HepG2 (cell line): ENCODE results near the gene DHRS4L2. TPM values are rescaled to one million over a fixed set of nuclear protein-coding genes. Genes with fewer than 3 reads are reported as not detected.

Source experiments
- BCL6 ChIP-seq: IDR thresholded peaks from 2 replicates; pipeline ENCODE4 v1.6.1; 2016; ENCODE audit warnings: missing genetic modification reagents, missing compliant biosample characterization
- BRD4 ChIP-seq: sonication (generic); formaldehyde crosslinking; IDR thresholded peaks from 2 replicates; pipeline ENCODE4 v1.4.0; 2020; ENCODE audit warnings: missing genetic modification reagents
- GTF2F1 ChIP-seq: fragments of 150-350 bp; IDR thresholded peaks from 2 replicates; pipeline ENCODE4 v1.6.1; 2014; ENCODE audit warnings: low read length
- MIER2 ChIP-seq: IDR thresholded peaks from 2 replicates; pipeline ENCODE4 v1.6.1; 2016; ENCODE audit warnings: missing biosample characterization, missing genetic modification reagents
- MTA1 ChIP-seq: sonication (generic); formaldehyde crosslinking; IDR thresholded peaks from 2 replicates; pipeline ENCODE4 v1.4.0; 2020; ENCODE audit warnings: missing genetic modification reagents, mild to moderate bottlenecking, borderline replicate concordance
- MTA3 ChIP-seq: sonication (generic); formaldehyde crosslinking; IDR thresholded peaks from 2 replicates; pipeline ENCODE4 v1.4.0; 2020; ENCODE audit warnings: missing genetic modification reagents
- PHF8 ChIP-seq: sonication (generic); formaldehyde crosslinking; IDR thresholded peaks from 2 replicates; pipeline ENCODE4 v1.5.0; 2020; ENCODE audit warnings: missing genetic modification reagents
- PPARG ChIP-seq: conservative IDR thresholded peaks from 2 replicates; pipeline ENCODE4 v1.6.1; 2016; ENCODE audit warnings: missing biosample characterization, missing genetic modification reagents
- SPEN ChIP-seq: sonication (generic); formaldehyde crosslinking; IDR thresholded peaks from 2 replicates; pipeline ENCODE4 v1.5.1; 2020; ENCODE audit warnings: low read depth, mild to moderate bottlenecking, missing genetic modification reagents
- ZFX ChIP-seq: sonication (generic); formaldehyde crosslinking; IDR thresholded peaks from 2 replicates; pipeline ENCODE4 v1.4.0; 2020; ENCODE audit warnings: mild to moderate bottlenecking, low read depth, missing genetic modification reagents, moderate library complexity
- ZNF432 ChIP-seq: sonication (generic); formaldehyde crosslinking; IDR thresholded peaks from 2 replicates; pipeline ENCODE4 v1.5.0; 2020; ENCODE audit warnings: missing genetic modification reagents, mild to moderate bottlenecking, borderline replicate concordance
- ZNF562 ChIP-seq: sonication (generic); formaldehyde crosslinking; IDR thresholded peaks from 2 replicates; pipeline ENCODE4 v1.8.0; 2022; ENCODE audit warnings: missing genetic modification reagents, borderline replicate concordance
- ZNF879 ChIP-seq: sonication (generic); formaldehyde crosslinking; IDR thresholded peaks from 2 replicates; pipeline ENCODE4 v1.8.1; 2023; ENCODE audit warnings: missing genetic modification reagents
- polyA plus RNA-seq, 8 experiments: library from polyadenylated mRNA; depleted of rRNA in 3 of 8; stranded (reverse) in 7 of 8; unstranded in 1 of 8; fragments of >200 nt; fragmentation: Illumina TruSeq in 4 of 8; extraction: Trizol in 4 of 8; gene quantifications; 2 replicates each; pipeline versions ENCODE4 v1.2.1 to v1.2.3, GENCODE V29; 2011 to 2016; ENCODE audit warnings: low read depth in 4 of 8, missing spikeins in 1 of 8, mixed read lengths in 1 of 8; ENCODE audit not compliant: insufficient read depth in 1 of 8
- total RNA-seq, 5 experiments: library from RNA; depleted of rRNA; stranded (reverse); fragments of >200 nt; fragmentation: Illumina TruSeq; extraction: Trizol; gene quantifications; 2 replicates each; pipeline ENCODE4 v1.2.3, GENCODE V29; 2016; ENCODE audit warnings: low read depth in 1 of 5
- TF ChIP-seq, protein P1 (sequence below): sonication (generic); formaldehyde crosslinking; IDR thresholded peaks from 2 replicates; pipeline ENCODE4 v1.9.0; 2021; ENCODE audit warnings: missing genetic modification reagents, borderline replicate concordance
- TF ChIP-seq, protein P2 (sequence below): sonication (generic); formaldehyde crosslinking; IDR thresholded peaks from 2 replicates; pipeline ENCODE4 v1.4.0; 2020; ENCODE audit warnings: missing genetic modification reagents
- TF ChIP-seq, protein P3 (sequence below): sonication (generic); formaldehyde crosslinking; IDR thresholded peaks from 2 replicates; pipeline ENCODE4 v1.4.0; 2020; ENCODE audit warnings: low read depth, mild to moderate bottlenecking, missing genetic modification reagents
- TF ChIP-seq, protein P4 (sequence below): sonication (generic); formaldehyde crosslinking; IDR thresholded peaks from 2 replicates; pipeline ENCODE4 v1.4.0; 2020; ENCODE audit warnings: missing genetic modification reagents, borderline replicate concordance
- TF ChIP-seq, protein P5 (sequence below): sonication (generic); formaldehyde crosslinking; IDR thresholded peaks from 2 replicates; pipeline ENCODE4 v1.5.1; 2020; ENCODE audit warnings: mild to moderate bottlenecking, missing genetic modification reagents

The DHRS4L2 gene
- total and polyA plus RNA-seq, 2 of the 13 experiments (the other 11 are each of a cell fraction or from before 2014, with no cell fraction given) = 24.7 to 38.2 TPM

DNA sequence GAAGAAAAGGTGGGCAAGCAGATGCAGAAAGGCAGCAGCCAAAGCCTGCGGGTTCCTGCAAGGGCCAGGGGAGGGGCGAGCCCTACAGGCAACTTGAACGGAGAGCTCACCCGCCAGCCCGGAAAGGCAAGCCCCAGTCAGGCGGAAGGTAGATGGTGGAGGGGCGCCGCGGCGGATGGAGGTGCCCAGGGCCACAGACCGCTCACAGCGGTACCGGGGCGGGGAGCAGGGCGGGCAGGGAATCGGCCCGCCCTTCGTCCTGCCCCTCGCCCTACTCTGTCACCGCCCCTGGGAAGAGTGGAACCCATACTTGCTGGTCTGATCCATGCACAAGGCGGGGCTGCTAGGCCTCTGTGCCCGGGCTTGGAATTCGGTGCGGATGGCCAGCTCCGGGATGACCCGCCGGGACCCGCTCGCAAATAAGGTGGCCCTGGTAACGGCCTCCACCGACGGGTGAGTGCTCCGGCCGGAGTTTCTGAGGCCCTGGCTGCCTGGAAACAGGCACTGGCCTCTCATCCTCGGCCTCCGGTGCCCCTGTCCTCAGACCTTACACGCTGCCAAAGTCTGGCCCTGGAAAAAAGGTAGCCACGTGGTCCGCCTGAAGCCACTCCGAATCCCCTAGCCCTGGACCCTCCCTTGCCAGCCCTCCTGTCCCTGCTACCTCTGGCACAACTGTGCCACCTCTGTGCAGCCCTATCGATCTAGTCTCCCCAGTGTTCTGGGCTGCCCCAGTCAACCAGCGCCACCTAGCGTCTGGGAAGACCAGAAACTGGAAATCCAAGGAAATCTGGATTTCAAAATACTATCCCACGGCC, 35.1 kb upstream of the DHRS4L2 start, which contains the start of gene DHRS4 (continued):
- TF ChIP-seq, protein P1, sequence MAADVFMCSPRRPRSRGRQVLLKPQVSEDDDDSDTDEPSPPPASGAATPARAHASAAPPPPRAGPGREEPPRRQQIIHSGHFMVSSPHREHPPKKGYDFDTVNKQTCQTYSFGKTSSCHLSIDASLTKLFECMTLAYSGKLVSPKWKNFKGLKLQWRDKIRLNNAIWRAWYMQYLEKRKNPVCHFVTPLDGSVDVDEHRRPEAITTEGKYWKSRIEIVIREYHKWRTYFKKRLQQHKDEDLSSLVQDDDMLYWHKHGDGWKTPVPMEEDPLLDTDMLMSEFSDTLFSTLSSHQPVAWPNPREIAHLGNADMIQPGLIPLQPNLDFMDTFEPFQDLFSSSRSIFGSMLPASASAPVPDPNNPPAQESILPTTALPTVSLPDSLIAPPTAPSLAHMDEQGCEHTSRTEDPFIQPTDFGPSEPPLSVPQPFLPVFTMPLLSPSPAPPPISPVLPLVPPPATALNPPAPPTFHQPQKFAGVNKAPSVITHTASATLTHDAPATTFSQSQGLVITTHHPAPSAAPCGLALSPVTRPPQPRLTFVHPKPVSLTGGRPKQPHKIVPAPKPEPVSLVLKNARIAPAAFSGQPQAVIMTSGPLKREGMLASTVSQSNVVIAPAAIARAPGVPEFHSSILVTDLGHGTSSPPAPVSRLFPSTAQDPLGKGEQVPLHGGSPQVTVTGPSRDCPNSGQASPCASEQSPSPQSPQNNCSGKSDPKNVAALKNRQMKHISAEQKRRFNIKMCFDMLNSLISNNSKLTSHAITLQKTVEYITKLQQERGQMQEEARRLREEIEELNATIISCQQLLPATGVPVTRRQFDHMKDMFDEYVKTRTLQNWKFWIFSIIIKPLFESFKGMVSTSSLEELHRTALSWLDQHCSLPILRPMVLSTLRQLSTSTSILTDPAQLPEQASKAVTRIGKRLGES (CRISPR knock-in tag) = peak; percentile 48
- TF ChIP-seq PPARG (CRISPR knock-in tag) (peak; percentile 77), MTA1 (CRISPR knock-in tag) (peak; percentile 88; the same call in 1 of the 2 replicates), ZNF879 (peak; percentile 83; the same call in 1 of the 2 replicates), MIER2 (CRISPR knock-in tag) (peak; percentile 86), ZFX (CRISPR knock-in tag) (peak; percentile 100), SPEN (CRISPR knock-in tag) (peak; percentile 98), ZNF432 (CRISPR knock-in tag) (no peak), BRD4 (peak; percentile 95), MTA3 (no peak; the same call in 1 of the 2 replicates), ZNF562 (CRISPR knock-in tag) (no peak), BCL6 (CRISPR knock-in tag) (peak; percentile 24), GTF2F1 (peak; percentile 45), PHF8 (CRISPR knock-in tag) (peak; percentile 100)
- TF ChIP-seq, protein P2, sequence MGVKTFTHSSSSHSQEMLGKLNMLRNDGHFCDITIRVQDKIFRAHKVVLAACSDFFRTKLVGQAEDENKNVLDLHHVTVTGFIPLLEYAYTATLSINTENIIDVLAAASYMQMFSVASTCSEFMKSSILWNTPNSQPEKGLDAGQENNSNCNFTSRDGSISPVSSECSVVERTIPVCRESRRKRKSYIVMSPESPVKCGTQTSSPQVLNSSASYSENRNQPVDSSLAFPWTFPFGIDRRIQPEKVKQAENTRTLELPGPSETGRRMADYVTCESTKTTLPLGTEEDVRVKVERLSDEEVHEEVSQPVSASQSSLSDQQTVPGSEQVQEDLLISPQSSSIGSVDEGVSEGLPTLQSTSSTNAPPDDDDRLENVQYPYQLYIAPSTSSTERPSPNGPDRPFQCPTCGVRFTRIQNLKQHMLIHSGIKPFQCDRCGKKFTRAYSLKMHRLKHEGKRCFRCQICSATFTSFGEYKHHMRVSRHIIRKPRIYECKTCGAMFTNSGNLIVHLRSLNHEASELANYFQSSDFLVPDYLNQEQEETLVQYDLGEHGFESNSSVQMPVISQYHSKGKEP (CRISPR knock-in tag) = peak; percentile 80
- TF ChIP-seq, protein P3, sequence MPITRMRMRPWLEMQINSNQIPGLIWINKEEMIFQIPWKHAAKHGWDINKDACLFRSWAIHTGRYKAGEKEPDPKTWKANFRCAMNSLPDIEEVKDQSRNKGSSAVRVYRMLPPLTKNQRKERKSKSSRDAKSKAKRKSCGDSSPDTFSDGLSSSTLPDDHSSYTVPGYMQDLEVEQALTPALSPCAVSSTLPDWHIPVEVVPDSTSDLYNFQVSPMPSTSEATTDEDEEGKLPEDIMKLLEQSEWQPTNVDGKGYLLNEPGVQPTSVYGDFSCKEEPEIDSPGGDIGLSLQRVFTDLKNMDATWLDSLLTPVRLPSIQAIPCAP (CRISPR knock-in tag) = peak; percentile 95
- TF ChIP-seq, protein P4, sequence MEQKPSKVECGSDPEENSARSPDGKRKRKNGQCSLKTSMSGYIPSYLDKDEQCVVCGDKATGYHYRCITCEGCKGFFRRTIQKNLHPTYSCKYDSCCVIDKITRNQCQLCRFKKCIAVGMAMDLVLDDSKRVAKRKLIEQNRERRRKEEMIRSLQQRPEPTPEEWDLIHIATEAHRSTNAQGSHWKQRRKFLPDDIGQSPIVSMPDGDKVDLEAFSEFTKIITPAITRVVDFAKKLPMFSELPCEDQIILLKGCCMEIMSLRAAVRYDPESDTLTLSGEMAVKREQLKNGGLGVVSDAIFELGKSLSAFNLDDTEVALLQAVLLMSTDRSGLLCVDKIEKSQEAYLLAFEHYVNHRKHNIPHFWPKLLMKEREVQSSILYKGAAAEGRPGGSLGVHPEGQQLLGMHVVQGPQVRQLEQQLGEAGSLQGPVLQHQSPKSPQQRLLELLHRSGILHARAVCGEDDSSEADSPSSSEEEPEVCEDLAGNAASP = peak; percentile 76
- TF ChIP-seq, protein P5, sequence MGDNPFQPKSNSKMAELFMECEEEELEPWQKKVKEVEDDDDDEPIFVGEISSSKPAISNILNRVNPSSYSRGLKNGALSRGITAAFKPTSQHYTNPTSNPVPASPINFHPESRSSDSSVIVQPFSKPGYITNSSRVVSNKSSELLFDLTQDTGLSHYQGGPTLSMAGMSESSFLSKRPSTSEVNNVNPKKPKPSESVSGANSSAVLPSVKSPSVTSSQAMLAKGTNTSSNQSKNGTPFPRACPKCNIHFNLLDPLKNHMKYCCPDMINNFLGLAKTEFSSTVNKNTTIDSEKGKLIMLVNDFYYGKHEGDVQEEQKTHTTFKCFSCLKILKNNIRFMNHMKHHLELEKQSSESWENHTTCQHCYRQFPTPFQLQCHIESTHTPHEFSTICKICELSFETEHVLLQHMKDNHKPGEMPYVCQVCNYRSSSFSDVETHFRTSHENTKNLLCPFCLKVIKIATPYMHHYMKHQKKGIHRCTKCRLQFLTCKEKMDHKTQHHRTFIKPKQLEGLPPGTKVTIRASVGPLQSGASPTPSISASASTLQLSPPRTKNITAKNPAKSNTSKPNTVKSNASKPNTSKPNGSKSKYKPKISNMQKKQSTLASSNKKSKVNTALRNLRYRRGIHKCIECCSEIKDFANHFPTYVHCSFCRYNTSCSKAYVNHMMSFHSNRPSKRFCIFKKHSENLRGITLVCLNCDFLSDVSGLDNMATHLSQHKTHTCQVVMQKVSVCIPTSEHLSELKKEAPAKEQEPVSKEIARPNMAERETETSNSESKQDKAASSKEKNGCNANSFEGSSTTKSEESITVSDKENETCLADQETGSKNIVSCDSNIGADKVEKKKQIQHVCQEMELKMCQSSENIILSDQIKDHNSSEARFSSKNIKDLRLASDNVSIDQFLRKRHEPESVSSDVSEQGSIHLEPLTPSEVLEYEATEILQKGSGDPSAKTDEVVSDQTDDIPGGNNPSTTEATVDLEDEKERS (CRISPR knock-in tag) = peak; percentile 94
